Measurements from ENCODE around the gene SCFD2. TPM values are rescaled to one million over a fixed set of nuclear protein-coding genes. Genes with fewer than 3 reads are reported as not detected.

Gene SCFD2
- total RNA-seq, 1 donor from 2014 or later = 17.2 TPM

- Mint-ChIP-seq H3K9me3 (ENCODE audit: unreplicated experiment) (peaks cover 11% of the 10 kb centered on the region), H3K27me3 (ENCODE audit: unreplicated experiment) (peaks cover 10% of the 10 kb centered on the region), H3K4me1 (ENCODE audit: low read depth, unreplicated experiment) (peaks cover 17% of the 10 kb centered on the region), H3K4me3 (ENCODE audit: unreplicated experiment) (no peak overlapping the region), H3K27ac (ENCODE audit: unreplicated experiment) (no peak overlapping the region), H3K36me3 (ENCODE audit: unreplicated experiment) (peaks cover 5% of the 10 kb centered on the region)
- TF ChIP-seq, protein P1, sequence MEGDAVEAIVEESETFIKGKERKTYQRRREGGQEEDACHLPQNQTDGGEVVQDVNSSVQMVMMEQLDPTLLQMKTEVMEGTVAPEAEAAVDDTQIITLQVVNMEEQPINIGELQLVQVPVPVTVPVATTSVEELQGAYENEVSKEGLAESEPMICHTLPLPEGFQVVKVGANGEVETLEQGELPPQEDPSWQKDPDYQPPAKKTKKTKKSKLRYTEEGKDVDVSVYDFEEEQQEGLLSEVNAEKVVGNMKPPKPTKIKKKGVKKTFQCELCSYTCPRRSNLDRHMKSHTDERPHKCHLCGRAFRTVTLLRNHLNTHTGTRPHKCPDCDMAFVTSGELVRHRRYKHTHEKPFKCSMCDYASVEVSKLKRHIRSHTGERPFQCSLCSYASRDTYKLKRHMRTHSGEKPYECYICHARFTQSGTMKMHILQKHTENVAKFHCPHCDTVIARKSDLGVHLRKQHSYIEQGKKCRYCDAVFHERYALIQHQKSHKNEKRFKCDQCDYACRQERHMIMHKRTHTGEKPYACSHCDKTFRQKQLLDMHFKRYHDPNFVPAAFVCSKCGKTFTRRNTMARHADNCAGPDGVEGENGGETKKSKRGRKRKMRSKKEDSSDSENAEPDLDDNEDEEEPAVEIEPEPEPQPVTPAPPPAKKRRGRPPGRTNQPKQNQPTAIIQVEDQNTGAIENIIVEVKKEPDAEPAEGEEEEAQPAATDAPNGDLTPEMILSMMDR (IDR thresholded peaks at IDR 0.05; ENCODE audit: partially characterized antibody, unreplicated experiment) = no peak
- DNase-seq = no peak
Measured at GRCh38 chr4:52961666-52962412, 404.0 kb downstream of the SCFD2 start.

DNA sequence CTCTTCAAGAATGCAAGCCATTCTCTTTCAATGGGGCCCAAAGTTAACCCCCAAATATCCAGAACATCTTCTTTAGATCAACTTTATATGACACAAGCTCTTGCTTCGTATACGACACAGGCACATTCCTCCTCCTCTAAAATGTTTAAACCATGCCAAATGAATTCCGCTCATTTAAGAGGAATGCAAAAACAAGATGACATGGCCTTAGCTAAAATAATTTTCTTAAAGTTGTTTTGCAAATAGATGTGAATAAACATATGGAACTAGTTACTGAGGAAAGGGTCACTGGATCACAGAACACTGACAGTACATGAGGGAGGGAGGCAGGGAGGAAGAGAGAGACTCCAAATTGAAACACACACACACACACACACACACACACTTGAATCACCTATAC, 406.3 kb downstream of the SCFD2 start:
- Mint-ChIP-seq H3K4me3 (ENCODE audit: unreplicated experiment) (no peak overlapping the region), H3K27ac (ENCODE audit: unreplicated experiment) (no peak overlapping the region), H3K4me1 (ENCODE audit: low read depth, unreplicated experiment) (peaks cover 31% of the 10 kb centered on the region), H3K36me3 (ENCODE audit: unreplicated experiment) (peaks cover 5% of the 10 kb centered on the region), H3K27me3 (ENCODE audit: unreplicated experiment) (peaks cover 17% of the 10 kb centered on the region), H3K9me3 (ENCODE audit: unreplicated experiment) (peaks cover 16% of the 10 kb centered on the region)
- TF ChIP-seq, protein P1 (IDR thresholded peaks at IDR 0.05; ENCODE audit: partially characterized antibody, unreplicated experiment) = no peak
- DNase-seq = no peak

DNA sequence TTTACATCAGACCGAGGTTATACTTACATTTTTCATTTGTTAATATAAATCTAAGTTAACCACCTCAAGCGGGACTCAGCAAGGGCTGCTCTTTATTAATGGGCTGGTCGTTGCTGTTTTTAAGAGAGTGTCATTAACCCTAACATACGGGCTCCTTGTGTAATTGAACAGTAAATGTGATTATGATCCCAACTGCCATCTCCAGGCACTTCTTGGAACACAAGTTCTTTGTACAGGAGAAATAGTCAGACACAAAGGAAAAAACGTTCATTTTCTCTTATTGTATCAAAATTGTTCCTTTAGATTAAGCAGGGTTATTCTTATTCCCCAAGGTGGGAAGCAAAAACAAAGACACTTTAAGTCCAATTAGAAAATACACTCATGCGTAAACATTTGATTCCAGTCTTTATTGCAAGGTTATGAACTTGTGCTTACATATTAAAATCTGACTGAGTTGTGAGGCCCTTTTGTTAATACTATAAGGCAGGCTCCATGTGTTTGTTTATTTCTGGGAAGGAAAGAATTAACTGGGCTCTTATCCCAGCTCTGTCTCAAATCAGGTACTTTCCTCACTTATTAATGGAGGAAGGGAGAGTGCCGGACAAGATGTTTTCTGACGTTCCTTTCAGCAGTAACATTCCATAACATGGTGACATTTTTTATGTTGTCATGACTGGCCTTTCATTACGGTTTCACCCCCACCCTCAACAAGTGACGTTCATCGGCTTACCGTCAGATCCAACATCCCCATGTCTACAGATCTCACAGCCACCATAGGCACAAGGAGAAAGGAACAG, 407.8 kb downstream of the SCFD2 start:
- Mint-ChIP-seq H3K4me3 (ENCODE audit: unreplicated experiment) (peak overlapping the region; percentile 74), H3K36me3 (ENCODE audit: unreplicated experiment) (peaks cover 5% of the 10 kb centered on the region), H3K4me1 (ENCODE audit: low read depth, unreplicated experiment) (peaks cover 37% of the 10 kb centered on the region), H3K27me3 (ENCODE audit: unreplicated experiment) (peaks cover 17% of the 10 kb centered on the region), H3K9me3 (ENCODE audit: unreplicated experiment) (peaks cover 16% of the 10 kb centered on the region), H3K27ac (ENCODE audit: unreplicated experiment) (peak overlapping the region; percentile 100)
- TF ChIP-seq, protein P1 (IDR thresholded peaks at IDR 0.05; ENCODE audit: partially characterized antibody, unreplicated experiment) = no peak
- DNase-seq = no peak

- TF ChIP-seq, protein P1 (IDR thresholded peaks at IDR 0.05; ENCODE audit: partially characterized antibody, unreplicated experiment) = no peak
- H3K27me3 Mint-ChIP-seq (ENCODE audit: unreplicated experiment) = peaks cover 17% of the 10 kb centered on the region
- peak; percentile 68 for DNase-seq
- H3K36me3 Mint-ChIP-seq (ENCODE audit: unreplicated experiment) = peaks cover 5% of the 10 kb centered on the region
- H3K4me1 Mint-ChIP-seq (ENCODE audit: low read depth, unreplicated experiment) = peaks cover 38% of the 10 kb centered on the region
- H3K27ac Mint-ChIP-seq (ENCODE audit: unreplicated experiment) = peak overlapping the region; percentile 100
- peaks cover 16% of the 10 kb centered on the region for H3K9me3 Mint-ChIP-seq (ENCODE audit: unreplicated experiment)
- peak overlapping the region; percentile 74 for H3K4me3 Mint-ChIP-seq (ENCODE audit: unreplicated experiment)
Measured at GRCh38 chr4:52957220-52957686, 408.6 kb downstream of the SCFD2 start.

Measured in glutamatergic neuron (in vitro differentiated cells).